Prostate gland (tissue), 2 donors: ENCODE results near the gene ADAMTS13. TPM values are rescaled to one million over a fixed set of nuclear protein-coding genes. Genes with fewer than 3 reads are reported as not detected.

Experiments used
- DNase-seq: peaks from one replicate; pipeline ENCODE4 v3.0.0-alpha.2; 2019; ENCODE audit warnings: low spot score
- H3K27ac ChIP-seq, 2 donors: fragments of 200-600 bp; sonication (generic); 2 replicates each; pipeline ENCODE4 v1.5.1; 2017 to 2019
- H3K27me3 ChIP-seq: fragments of 200-600 bp; sonication (generic); replicated peaks from 2 replicates; pipeline ENCODE4 v1.5.1; 2019; ENCODE audit not compliant: insufficient read depth
- H3K36me3 ChIP-seq, 2 donors: fragments of 200-600 bp; sonication (generic); 1 replicate in 1 of 2; 2 replicates in 1 of 2; pipeline versions ENCODE4 v1.5.1 to v1.8.1; 2017 to 2019
- H3K4me1 ChIP-seq: fragments of 200-600 bp; sonication (generic); replicated peaks from 2 replicates; pipeline ENCODE4 v1.5.1; 2019
- H3K4me3 ChIP-seq, 2 donors: fragments of 200-600 bp; sonication (generic); 2 replicates each; pipeline ENCODE4 v1.5.1; 2017 to 2019
- H3K9me3 ChIP-seq: fragments of 200-600 bp; sonication (generic); 2 replicates; pipeline ENCODE4 v1.5.1; 2017
- POLR2A ChIP-seq: fragments of 450-650 bp; IDR thresholded peaks from one replicate; pipeline ENCODE4 v1.6.1; 2016; ENCODE audit warnings: antibody characterized with exemption, mild to moderate bottlenecking
- POLR2AphosphoS5 ChIP-seq: sonication (generic); formaldehyde crosslinking; IDR thresholded peaks from one replicate; pipeline ENCODE4 v1.6.1; 2017; ENCODE audit warnings: antibody characterized with exemption
- WGBS: methylation state at CpG from one replicate; pipeline ENCODE4 v1.1.5; 2018; 5-methylcytosine and 5-hydroxymethylcytosine counted together
- intact Hi-C: fragments of 100-400 bp; cut with DNase I; formaldehyde crosslinking; loops from one replicate; pipeline ENCODE4 v1.14.2; 2022
- total RNA-seq, 2 donors: library from RNA; depleted of rRNA; stranded (reverse); fragments of >200 nt; gene quantifications; one replicate each; pipeline ENCODE4 v1.1.0, GENCODE V29; 2016
- TF ChIP-seq, protein P1 (sequence below), 4 experiments: fragments of 200-600 bp in 2 of 4; fragments of 450-650 bp in 2 of 4; sonication (generic) in 2 of 4; IDR thresholded peaks; 1 replicate in 3 of 4; 2 replicates in 1 of 4; pipeline ENCODE4 v1.5.1; 2016 to 2019; ENCODE audit warnings: antibody characterized with exemption in 4 of 4, mild to moderate bottlenecking in 2 of 4, moderate library complexity in 2 of 4

The ADAMTS13 gene
- total RNA-seq, 2 donors from 2014 or later, result 2.8 to 8.1 TPM

- WGBS, result 93% methylated on average over 9 of the region's 9 CpGs
- intact Hi-C loops, result loop anchor here (5.0 kb wide), 1 partner anchor 39 kb away; the partner anchor contains the start of gene REXO4
- Histone ChIP-seq H3K36me3 (no peaks in the 10 kb centered on the region), H3K27me3 (no peaks in the 10 kb centered on the region), H3K9me3 (no peaks in the 10 kb centered on the region), H3K27ac (no peak overlapping the region), H3K4me1 (peaks cover 4% of the 10 kb centered on the region), H3K4me3 (no peak overlapping the region)
- no peak for DNase-seq
- TF ChIP-seq POLR2AphosphoS5 (no peak), POLR2A (no peak)
- TF ChIP-seq, protein P1, sequence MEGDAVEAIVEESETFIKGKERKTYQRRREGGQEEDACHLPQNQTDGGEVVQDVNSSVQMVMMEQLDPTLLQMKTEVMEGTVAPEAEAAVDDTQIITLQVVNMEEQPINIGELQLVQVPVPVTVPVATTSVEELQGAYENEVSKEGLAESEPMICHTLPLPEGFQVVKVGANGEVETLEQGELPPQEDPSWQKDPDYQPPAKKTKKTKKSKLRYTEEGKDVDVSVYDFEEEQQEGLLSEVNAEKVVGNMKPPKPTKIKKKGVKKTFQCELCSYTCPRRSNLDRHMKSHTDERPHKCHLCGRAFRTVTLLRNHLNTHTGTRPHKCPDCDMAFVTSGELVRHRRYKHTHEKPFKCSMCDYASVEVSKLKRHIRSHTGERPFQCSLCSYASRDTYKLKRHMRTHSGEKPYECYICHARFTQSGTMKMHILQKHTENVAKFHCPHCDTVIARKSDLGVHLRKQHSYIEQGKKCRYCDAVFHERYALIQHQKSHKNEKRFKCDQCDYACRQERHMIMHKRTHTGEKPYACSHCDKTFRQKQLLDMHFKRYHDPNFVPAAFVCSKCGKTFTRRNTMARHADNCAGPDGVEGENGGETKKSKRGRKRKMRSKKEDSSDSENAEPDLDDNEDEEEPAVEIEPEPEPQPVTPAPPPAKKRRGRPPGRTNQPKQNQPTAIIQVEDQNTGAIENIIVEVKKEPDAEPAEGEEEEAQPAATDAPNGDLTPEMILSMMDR (IDR thresholded peaks at IDR 0.05), result no peak
These were observed 34.2 kb downstream of the ADAMTS13 start for GRCh38 chr9:133456409-133456808.

DNA sequence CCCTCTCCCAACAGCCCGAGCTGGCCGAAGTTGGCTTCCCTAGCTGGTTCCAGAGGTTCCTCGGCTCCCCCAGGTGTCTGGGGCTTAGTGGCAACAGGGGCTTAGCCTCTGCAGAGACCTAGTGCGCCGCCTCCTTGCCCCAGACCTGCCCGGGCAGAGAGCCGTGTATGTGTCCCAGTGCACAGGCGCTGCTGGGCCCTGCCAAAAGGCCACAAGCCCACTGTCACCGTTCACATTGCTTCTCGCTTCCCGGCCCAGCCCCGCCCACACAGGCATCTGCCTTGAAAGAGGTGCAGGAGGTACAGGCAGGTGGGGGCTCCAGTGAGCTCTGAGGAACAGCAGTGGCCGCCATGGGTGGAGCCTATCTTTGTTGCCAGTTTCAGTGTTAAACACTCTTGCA is 35.1 kb downstream of the ADAMTS13 start:
- WGBS, result 83% methylated on average over 13 of the region's 13 CpGs
- Histone ChIP-seq H3K4me3 (no peak overlapping the region), H3K9me3 (no peaks in the 10 kb centered on the region), H3K36me3 (no peaks in the 10 kb centered on the region), H3K27ac (no peak overlapping the region), H3K4me1 (peaks cover 4% of the 10 kb centered on the region), H3K27me3 (no peaks in the 10 kb centered on the region)
- TF ChIP-seq POLR2AphosphoS5 (no peak), POLR2A (no peak)
- DNase-seq, result no peak
- intact Hi-C loops, result loop anchor here (5.0 kb wide), 1 partner anchor 40 kb away; the partner anchor contains the start of gene REXO4

DNA sequence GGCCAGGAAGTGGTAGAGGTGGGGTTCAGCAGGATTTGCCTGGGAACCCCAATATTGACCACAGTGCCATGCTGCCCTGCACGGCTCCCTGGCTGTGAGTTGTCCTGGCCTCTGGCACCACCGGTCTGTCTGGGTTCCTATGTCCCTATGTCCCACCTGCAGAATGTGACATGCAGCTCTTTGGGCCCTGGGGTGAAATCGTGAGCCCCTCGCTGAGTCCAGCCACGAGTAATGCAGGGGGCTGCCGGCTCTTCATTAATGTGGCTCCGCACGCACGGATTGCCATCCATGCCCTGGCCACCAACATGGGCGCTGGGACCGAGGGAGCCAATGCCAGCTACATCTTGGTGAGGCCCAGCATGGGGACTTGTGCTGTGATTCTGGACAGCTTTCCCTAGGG is 35.6 kb downstream of the ADAMTS13 start:
- no peak overlapping the region for H3K27ac ChIP-seq
- H3K4me1 ChIP-seq, result peaks cover 4% of the 10 kb centered on the region
- no peak overlapping the region for H3K4me3 ChIP-seq
- H3K36me3 ChIP-seq, result no peaks in the 10 kb centered on the region
- intact Hi-C loops, result loop anchor here (5.0 kb wide), 1 partner anchor 40 kb away; the partner anchor contains the start of gene REXO4
- 97% methylated on average over 11 of the region's 11 CpGs for WGBS
- no peaks in the 10 kb centered on the region for H3K27me3 ChIP-seq
- TF ChIP-seq POLR2A, result no peak
- no peak for TF ChIP-seq POLR2AphosphoS5
- TF ChIP-seq, protein P1 (IDR thresholded peaks at IDR 0.05), result no peak
- no peak for DNase-seq
- no peaks in the 10 kb centered on the region for H3K9me3 ChIP-seq

DNA sequence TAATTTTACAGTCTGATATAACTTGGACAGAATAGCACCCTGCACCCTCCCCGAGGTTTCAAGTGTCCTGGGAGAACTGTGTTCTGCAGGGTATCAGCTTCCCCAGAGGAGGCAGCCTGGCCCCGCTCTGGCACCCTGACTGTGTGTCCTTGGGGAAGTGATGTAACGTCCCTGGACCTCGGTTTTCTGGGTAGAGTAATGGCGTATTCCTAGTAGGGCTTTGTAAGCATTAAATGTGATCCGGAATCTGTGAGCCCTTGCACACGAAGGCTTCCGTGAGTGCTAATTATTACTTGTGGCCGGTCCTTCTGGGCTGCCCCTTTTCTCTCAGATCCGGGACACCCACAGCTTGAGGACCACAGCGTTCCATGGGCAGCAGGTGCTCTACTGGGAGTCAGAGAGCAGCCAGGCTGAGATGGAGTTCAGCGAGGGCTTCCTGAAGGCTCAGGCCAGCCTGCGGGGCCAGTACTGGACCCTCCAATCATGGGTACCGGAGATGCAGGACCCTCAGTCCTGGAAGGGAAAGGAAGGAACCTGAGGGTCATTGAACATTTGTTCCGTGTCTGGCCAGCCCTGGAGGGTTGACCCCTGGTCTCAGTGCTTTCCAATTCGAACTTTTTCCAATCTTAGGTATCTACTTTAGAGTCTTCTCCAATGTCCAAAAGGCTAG is 36.6 kb downstream of the ADAMTS13 start:
- DNase-seq, result no peak
- Histone ChIP-seq H3K27ac (peak overlapping the region; percentile 95), H3K9me3 (no peaks in the 10 kb centered on the region), H3K4me3 (peak overlapping the region in 1 of 2 donors; percentile 75), H3K27me3 (no peaks in the 10 kb centered on the region), H3K36me3 (no peaks in the 10 kb centered on the region), H3K4me1 (peaks cover 4% of the 10 kb centered on the region)
- TF ChIP-seq POLR2A (no peak), POLR2AphosphoS5 (no peak)
- TF ChIP-seq, protein P1 (IDR thresholded peaks at IDR 0.05), result no peak
- intact Hi-C loops, result loop anchor here (5.0 kb wide), 1 partner anchor 41 kb away; the partner anchor contains the start of gene REXO4
- 79% methylated on average over 16 of the region's 16 CpGs for WGBS

GRCh38 chr9:133459476-133460404 is 37.6 kb downstream of the ADAMTS13 start, which contains the start of gene CACFD1:
CACFD1 (plus strand) TSS chr9:133459978; CDS start chr9:133460067, 89 bp downstream.
- under 1% methylated on average over 30 of the region's 86 CpGs for WGBS
- H3K27me3 ChIP-seq, result no peaks in the 10 kb centered on the region
- no peaks in the 10 kb centered on the region for H3K36me3 ChIP-seq
- H3K4me3 ChIP-seq, result peak within 1 kb of the TSS; percentile 75 to 81
- H3K27ac ChIP-seq, result peak within 1 kb of the TSS; percentile 95
- TF ChIP-seq, protein P1 (IDR thresholded peaks at IDR 0.05), result peak in 2 of 4 experiments; percentile 27 to 33
- TF ChIP-seq POLR2A (peak; percentile 84), POLR2AphosphoS5 (peak; percentile 59)
- DNase-seq, result peak; percentile 97
- H3K9me3 ChIP-seq, result no peaks in the 10 kb centered on the region
- intact Hi-C loops, result loop anchor here (5.0 kb wide), 1 partner anchor 42 kb away; the partner anchor contains the start of gene REXO4
- H3K4me1 ChIP-seq, result peaks cover 4% of the 10 kb centered on the region
